ENCODE results near the gene FRMD4A. TPM values are rescaled to one million over a fixed set of nuclear protein-coding genes. Genes with fewer than 3 reads are reported as not detected.

Gene FRMD4A
- total RNA-seq, 1 donor from 2014 or later, result 28.2 TPM

- Histone ChIP-seq H3K4me3 (ENCODE audit: low read depth, low read length) (no peak overlapping the region), H3K36me3 (ENCODE audit: control insufficient read depth, insufficient read depth, low read length) (no peaks in the 10 kb centered on the region), H3K27me3 (ENCODE audit: control insufficient read depth, insufficient read depth, low read length) (no peaks in the 10 kb centered on the region)
- no peak for TF ChIP-seq CTCF (IDR thresholded peaks at IDR 0.05; ENCODE audit: insufficient read depth, low read length, poor library complexity, severe bottlenecking)
- DNase-seq (ENCODE audit: low read depth), result no peak
Observed at GRCh38 chr10:14016931-14017333, 313.8 kb downstream of the FRMD4A start.

- no peak overlapping the region for H3K4me3 ChIP-seq (ENCODE audit: low read depth, low read length)
- H3K27me3 ChIP-seq (ENCODE audit: control insufficient read depth, insufficient read depth, low read length), result no peaks in the 10 kb centered on the region
- TF ChIP-seq CTCF (IDR thresholded peaks at IDR 0.05; ENCODE audit: insufficient read depth, low read length, poor library complexity, severe bottlenecking), result no peak
- no peaks in the 10 kb centered on the region for H3K36me3 ChIP-seq (ENCODE audit: control insufficient read depth, insufficient read depth, low read length)
- DNase-seq (ENCODE audit: low read depth), result no peak
Observed at GRCh38 chr10:14016011-14016536, 314.6 kb downstream of the FRMD4A start.

- Histone ChIP-seq H3K27me3 (ENCODE audit: control insufficient read depth, insufficient read depth, low read length) (no peaks in the 10 kb centered on the region), H3K36me3 (ENCODE audit: control insufficient read depth, insufficient read depth, low read length) (no peaks in the 10 kb centered on the region), H3K4me3 (ENCODE audit: low read depth, low read length) (no peak overlapping the region)
- no peak for DNase-seq (ENCODE audit: low read depth)
- TF ChIP-seq CTCF (IDR thresholded peaks at IDR 0.05; ENCODE audit: insufficient read depth, low read length, poor library complexity, severe bottlenecking), result no peak
Observed at GRCh38 chr10:14014423-14014822, 316.3 kb downstream of the FRMD4A start.

- no peak for TF ChIP-seq CTCF (IDR thresholded peaks at IDR 0.05; ENCODE audit: insufficient read depth, low read length, poor library complexity, severe bottlenecking)
- H3K4me3 ChIP-seq (ENCODE audit: low read depth, low read length), result no peak overlapping the region
Observed at GRCh38 chr10:14010769-14011574, 319.8 kb downstream of the FRMD4A start.

GRCh38 chr10:14010101-14010558 is 320.6 kb downstream of the FRMD4A start:
- H3K4me3 ChIP-seq (ENCODE audit: low read depth, low read length), result peak overlapping the region; percentile 22
- TF ChIP-seq CTCF (IDR thresholded peaks at IDR 0.05; ENCODE audit: insufficient read depth, low read length, poor library complexity, severe bottlenecking), result no peak
- no peak for DNase-seq (ENCODE audit: low read depth)

More at GRCh38 chr10:14010769-14011574, 319.8 kb downstream of the FRMD4A start:
- Histone ChIP-seq H3K36me3 (ENCODE audit: control insufficient read depth, insufficient read depth, low read length) (no peaks in the 10 kb centered on the region), H3K27me3 (ENCODE audit: control insufficient read depth, insufficient read depth, low read length) (no peaks in the 10 kb centered on the region)
- DNase-seq (ENCODE audit: low read depth), result no peak

More at GRCh38 chr10:14010101-14010558, 320.6 kb downstream of the FRMD4A start:
- Histone ChIP-seq H3K27me3 (ENCODE audit: control insufficient read depth, insufficient read depth, low read length) (no peaks in the 10 kb centered on the region), H3K36me3 (ENCODE audit: control insufficient read depth, insufficient read depth, low read length) (no peaks in the 10 kb centered on the region)
